ENCODE results near the gene NACC2.

NACC2 gene

DNA sequence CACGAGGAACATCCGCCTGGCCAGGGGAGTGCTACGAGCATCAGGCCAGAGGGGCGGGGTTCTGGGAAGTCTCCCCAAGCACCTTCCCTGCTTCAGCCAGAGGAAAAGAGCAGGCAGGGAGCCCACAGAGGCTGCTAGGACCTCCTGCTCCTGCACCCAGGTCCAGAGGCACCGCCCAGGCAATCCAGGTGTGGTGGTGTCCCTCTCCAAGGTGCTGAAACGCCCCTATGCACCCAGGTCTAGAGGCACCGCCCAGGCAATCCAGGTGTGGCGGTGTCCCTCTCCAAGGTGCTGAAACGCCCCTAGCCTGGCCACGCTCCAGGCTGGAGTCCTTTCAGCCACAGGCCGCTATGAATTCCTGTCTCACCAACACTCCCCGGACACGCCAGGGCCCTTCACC, 123.2 kb downstream of the NACC2 start:
- Histone ChIP-seq H3K27me3 (ENCODE audit: control insufficient read depth, insufficient read depth, low read length) (no peaks in the 10 kb centered on the region), H2AFZ (no peak overlapping the region), H3K27ac (no peak overlapping the region), H3K9ac (no peak overlapping the region), H3K9me3 (ENCODE audit: control insufficient read depth, low read length) (no peaks in the 10 kb centered on the region), H3K36me3 (ENCODE audit: control insufficient read depth, insufficient read depth, low read length) (no peaks in the 10 kb centered on the region), H3K4me1 (no peaks in the 10 kb centered on the region), H3K4me2 (ENCODE audit: low read length) (no peak overlapping the region), H3K79me2 (no peaks in the 10 kb centered on the region), H3K4me3 (ENCODE audit: low read depth, low read length) (no peak overlapping the region)
- TF ChIP-seq, protein P1, sequence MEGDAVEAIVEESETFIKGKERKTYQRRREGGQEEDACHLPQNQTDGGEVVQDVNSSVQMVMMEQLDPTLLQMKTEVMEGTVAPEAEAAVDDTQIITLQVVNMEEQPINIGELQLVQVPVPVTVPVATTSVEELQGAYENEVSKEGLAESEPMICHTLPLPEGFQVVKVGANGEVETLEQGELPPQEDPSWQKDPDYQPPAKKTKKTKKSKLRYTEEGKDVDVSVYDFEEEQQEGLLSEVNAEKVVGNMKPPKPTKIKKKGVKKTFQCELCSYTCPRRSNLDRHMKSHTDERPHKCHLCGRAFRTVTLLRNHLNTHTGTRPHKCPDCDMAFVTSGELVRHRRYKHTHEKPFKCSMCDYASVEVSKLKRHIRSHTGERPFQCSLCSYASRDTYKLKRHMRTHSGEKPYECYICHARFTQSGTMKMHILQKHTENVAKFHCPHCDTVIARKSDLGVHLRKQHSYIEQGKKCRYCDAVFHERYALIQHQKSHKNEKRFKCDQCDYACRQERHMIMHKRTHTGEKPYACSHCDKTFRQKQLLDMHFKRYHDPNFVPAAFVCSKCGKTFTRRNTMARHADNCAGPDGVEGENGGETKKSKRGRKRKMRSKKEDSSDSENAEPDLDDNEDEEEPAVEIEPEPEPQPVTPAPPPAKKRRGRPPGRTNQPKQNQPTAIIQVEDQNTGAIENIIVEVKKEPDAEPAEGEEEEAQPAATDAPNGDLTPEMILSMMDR (IDR thresholded peaks at IDR 0.05): no peak

DNA sequence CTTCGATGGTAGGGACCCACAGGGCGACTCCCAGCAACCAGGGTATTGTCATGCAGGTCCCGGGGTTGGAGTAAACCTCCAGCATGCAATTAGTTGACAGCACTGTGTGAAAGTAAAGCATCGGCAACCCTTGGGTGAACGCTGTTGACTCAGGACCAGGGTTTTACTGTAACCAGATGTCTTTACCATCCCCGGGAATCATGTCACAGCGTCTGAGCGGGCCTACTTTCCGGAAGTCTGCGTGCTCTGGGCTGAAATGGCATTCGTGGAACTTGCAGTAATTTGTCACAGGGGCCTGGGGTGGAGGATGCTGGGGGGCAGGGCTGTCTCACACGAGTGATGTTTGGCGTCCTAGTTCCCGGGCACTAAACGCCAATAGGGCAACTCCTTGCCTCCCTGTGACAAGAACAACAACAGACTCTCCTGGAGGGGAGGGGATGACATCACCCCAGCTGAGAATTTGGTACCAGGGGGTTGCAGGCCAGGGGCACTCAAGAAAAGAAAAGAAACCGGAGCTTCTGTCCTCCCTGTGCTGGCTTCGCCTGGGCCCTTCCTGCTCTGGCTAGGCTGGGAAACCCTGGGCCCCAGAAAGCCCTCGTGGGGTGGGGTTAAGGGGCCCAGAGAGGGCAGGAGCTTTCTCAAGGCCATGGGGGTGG, 123.8 kb downstream of the NACC2 start:
- Histone ChIP-seq H3K4me2 (ENCODE audit: low read length) (no peak overlapping the region), H3K4me1 (no peaks in the 10 kb centered on the region), H3K9me3 (ENCODE audit: control insufficient read depth, low read length) (no peaks in the 10 kb centered on the region), H3K9ac (no peak overlapping the region), H2AFZ (no peak overlapping the region), H3K79me2 (no peaks in the 10 kb centered on the region), H3K4me3 (ENCODE audit: low read depth, low read length) (no peak overlapping the region), H3K36me3 (ENCODE audit: control insufficient read depth, insufficient read depth, low read length) (no peaks in the 10 kb centered on the region), H3K27ac (no peak overlapping the region), H3K27me3 (ENCODE audit: control insufficient read depth, insufficient read depth, low read length) (no peaks in the 10 kb centered on the region)
- TF ChIP-seq, protein P1 (IDR thresholded peaks at IDR 0.05): no peak

DNA sequence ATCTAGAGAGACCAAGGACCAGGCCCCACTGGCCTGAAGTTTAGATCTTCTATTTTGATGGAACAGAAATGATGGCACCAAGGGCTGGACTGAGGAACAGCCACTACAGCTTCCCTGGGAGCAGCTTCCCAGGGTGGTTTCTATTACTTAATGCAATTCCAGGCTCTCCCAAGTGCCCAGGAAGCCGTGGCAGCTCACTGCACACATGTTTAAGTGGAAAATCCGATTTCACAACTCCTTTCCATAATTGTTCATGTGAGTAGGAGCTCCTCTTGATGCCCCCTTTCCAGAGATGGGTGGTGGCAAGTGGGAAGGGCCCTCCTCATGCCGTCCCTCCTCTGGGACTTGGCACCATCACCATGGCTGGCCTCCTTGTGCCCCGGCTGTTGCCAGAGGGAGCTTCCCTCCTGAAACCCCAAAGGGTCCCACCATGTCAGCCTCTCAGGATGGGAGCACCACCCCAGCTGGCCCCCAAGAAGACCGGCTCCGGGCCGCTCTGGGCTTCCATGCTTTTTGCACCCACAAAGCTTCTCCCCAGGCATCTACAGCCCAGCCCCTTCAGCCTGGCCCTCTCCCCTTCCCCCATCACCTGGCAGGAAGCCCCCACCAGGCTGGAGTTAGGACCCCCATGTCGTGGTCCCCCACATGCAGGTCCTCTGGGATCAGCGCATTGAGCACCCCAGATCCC, 124.8 kb downstream of the NACC2 start:
- Histone ChIP-seq H3K9me3 (ENCODE audit: control insufficient read depth, low read length) (no peaks in the 10 kb centered on the region), H3K79me2 (no peaks in the 10 kb centered on the region), H3K27ac (no peak overlapping the region), H3K9ac (no peak overlapping the region), H3K27me3 (ENCODE audit: control insufficient read depth, insufficient read depth, low read length) (no peaks in the 10 kb centered on the region), H3K4me3 (ENCODE audit: low read depth, low read length) (no peak overlapping the region), H2AFZ (no peak overlapping the region), H3K4me2 (ENCODE audit: low read length) (no peak overlapping the region), H3K36me3 (ENCODE audit: control insufficient read depth, insufficient read depth, low read length) (no peaks in the 10 kb centered on the region), H3K4me1 (no peaks in the 10 kb centered on the region)
- TF ChIP-seq, protein P1 (IDR thresholded peaks at IDR 0.05): no peak

DNA sequence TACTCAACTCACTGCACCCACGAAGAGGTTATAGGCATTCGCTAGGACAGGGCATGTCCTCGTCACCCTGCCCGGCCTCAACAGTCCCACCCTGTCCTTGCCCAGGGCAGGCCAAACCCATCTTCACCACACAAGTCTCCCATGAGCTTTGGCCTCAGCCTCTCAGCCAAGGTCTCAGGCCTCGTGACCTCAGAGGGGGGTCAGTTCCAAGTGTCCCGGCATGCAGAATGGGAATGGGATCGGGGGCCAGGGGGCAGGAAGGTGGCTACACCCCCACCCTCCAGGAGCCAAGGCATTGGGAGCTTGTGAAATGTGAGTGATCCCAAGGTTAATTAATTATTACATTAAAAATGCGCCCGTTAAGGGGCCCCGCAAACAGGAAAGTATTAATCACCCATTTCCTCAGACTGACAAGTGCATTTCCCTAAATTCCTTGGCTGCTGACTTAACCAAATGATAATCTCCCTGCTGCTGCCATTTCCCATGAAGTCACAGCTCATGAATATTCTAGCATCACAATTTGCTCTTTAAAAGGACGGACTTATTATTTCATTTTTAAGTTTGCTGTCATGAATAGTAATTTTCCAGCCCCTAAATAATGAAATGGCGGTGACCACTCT, 125.9 kb downstream of the NACC2 start:
- Histone ChIP-seq H2AFZ (no peak overlapping the region), H3K4me3 (ENCODE audit: low read depth, low read length) (no peak overlapping the region), H3K4me2 (ENCODE audit: low read length) (no peak overlapping the region), H3K27ac (no peak overlapping the region), H3K36me3 (ENCODE audit: control insufficient read depth, insufficient read depth, low read length) (no peaks in the 10 kb centered on the region), H3K79me2 (no peaks in the 10 kb centered on the region), H3K27me3 (ENCODE audit: control insufficient read depth, insufficient read depth, low read length) (no peaks in the 10 kb centered on the region), H3K9me3 (ENCODE audit: control insufficient read depth, low read length) (no peaks in the 10 kb centered on the region), H3K4me1 (no peaks in the 10 kb centered on the region), H3K9ac (no peak overlapping the region)
- TF ChIP-seq, protein P1 (IDR thresholded peaks at IDR 0.05): no peak

All from parathyroid adenoma (tissue), 2 donors.